Nephron (organoid): ENCODE results near the gene CST7.

Experiments used
- H3K27ac Mint-ChIP-seq, 3 experiments: 2 replicates each; pipeline ENCODE4 v1.8.0; 2020; ENCODE audit warnings: mixed read lengths in 3 of 3, mild to moderate bottlenecking in 2 of 3, moderate library complexity in 1 of 3
- H3K27me3 Mint-ChIP-seq: 2 replicates; pipeline ENCODE4 v1.8.0; 2021; ENCODE audit warnings: low read depth, mild to moderate bottlenecking, moderate library complexity, mixed read lengths
- H3K36me3 Mint-ChIP-seq: 2 replicates; pipeline ENCODE4 v1.8.0; 2020; ENCODE audit warnings: low read depth, mixed read lengths
- H3K4me1 Mint-ChIP-seq: 2 replicates; pipeline ENCODE4 v1.8.0; 2020; ENCODE audit warnings: mixed read lengths
- H3K4me3 Mint-ChIP-seq, 3 experiments: 2 replicates each; pipeline ENCODE4 v1.8.0; 2020; ENCODE audit warnings: mild to moderate bottlenecking in 3 of 3, mixed read lengths in 3 of 3, moderate library complexity in 2 of 3
- H3K9me3 Mint-ChIP-seq: 2 replicates; pipeline ENCODE4 v1.8.0; 2020; ENCODE audit warnings: mixed read lengths
- TF ChIP-seq, protein P1 (sequence below), 3 experiments: fragments of 200-600 bp; sonication (generic); IDR thresholded peaks; one replicate each; pipeline ENCODE4 v1.5.0; 2021; ENCODE audit warnings: antibody characterized with exemption in 3 of 3; ENCODE audit not compliant: unreplicated experiment in 3 of 3

CST7 gene

DNA sequence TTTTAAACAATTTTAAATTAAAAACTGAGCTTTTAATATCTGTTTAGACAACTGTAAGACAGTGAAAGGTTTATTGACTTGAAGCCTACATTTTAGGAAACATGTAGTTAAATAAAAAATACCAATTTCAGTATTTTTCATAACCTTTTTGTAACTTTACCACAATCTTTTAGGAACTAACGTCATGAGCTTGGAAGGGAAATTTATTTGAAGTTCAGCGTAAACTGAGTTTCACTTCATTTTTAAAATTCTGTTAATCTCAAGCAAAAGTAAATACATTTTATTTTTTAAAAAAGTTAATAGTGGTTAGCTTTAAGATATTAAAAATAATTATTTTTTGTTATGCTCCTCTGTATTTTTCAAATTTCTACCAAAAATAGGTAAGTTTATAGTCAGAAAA is 5.5 kb downstream of the CST7 start:
- H3K36me3 Mint-ChIP-seq = no peaks in the 10 kb centered on the region
- TF ChIP-seq, protein P1, sequence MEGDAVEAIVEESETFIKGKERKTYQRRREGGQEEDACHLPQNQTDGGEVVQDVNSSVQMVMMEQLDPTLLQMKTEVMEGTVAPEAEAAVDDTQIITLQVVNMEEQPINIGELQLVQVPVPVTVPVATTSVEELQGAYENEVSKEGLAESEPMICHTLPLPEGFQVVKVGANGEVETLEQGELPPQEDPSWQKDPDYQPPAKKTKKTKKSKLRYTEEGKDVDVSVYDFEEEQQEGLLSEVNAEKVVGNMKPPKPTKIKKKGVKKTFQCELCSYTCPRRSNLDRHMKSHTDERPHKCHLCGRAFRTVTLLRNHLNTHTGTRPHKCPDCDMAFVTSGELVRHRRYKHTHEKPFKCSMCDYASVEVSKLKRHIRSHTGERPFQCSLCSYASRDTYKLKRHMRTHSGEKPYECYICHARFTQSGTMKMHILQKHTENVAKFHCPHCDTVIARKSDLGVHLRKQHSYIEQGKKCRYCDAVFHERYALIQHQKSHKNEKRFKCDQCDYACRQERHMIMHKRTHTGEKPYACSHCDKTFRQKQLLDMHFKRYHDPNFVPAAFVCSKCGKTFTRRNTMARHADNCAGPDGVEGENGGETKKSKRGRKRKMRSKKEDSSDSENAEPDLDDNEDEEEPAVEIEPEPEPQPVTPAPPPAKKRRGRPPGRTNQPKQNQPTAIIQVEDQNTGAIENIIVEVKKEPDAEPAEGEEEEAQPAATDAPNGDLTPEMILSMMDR (IDR thresholded peaks at IDR 0.05; ENCODE audit: unreplicated experiment in 3 of 3) = no peak
- H3K27ac Mint-ChIP-seq = no peak overlapping the region
- H3K27me3 Mint-ChIP-seq = peaks cover 4% of the 10 kb centered on the region
- H3K9me3 Mint-ChIP-seq = no peaks in the 10 kb centered on the region
- H3K4me3 Mint-ChIP-seq = no peak overlapping the region
- no peaks in the 10 kb centered on the region for H3K4me1 Mint-ChIP-seq

DNA sequence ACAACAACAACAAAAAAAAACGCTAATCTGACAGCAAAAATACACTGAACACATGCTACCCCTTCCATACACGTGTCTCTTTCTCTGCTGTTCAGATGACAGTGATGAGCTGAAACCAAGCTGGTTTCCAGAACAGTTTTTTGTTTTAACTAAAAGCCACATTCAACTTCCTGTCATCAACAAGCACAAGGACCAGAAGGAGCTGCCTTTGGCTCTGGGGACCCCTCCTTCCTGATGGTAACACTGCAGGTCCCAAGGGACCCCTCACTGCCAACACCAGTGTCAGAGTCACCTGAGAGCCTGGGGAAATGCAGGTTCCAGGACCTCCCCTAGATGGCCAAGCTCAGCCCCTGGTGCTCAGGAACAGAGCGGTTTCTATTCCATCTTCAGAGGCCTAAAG is 6.0 kb downstream of the CST7 start:
- H3K4me3 Mint-ChIP-seq = no peak overlapping the region
- no peaks in the 10 kb centered on the region for H3K4me1 Mint-ChIP-seq
- no peaks in the 10 kb centered on the region for H3K9me3 Mint-ChIP-seq
- peaks cover under 1% of the 10 kb centered on the region for H3K27me3 Mint-ChIP-seq
- no peaks in the 10 kb centered on the region for H3K36me3 Mint-ChIP-seq
- TF ChIP-seq, protein P1 (IDR thresholded peaks at IDR 0.05; ENCODE audit: unreplicated experiment in 3 of 3) = no peak
- H3K27ac Mint-ChIP-seq = no peak overlapping the region

DNA sequence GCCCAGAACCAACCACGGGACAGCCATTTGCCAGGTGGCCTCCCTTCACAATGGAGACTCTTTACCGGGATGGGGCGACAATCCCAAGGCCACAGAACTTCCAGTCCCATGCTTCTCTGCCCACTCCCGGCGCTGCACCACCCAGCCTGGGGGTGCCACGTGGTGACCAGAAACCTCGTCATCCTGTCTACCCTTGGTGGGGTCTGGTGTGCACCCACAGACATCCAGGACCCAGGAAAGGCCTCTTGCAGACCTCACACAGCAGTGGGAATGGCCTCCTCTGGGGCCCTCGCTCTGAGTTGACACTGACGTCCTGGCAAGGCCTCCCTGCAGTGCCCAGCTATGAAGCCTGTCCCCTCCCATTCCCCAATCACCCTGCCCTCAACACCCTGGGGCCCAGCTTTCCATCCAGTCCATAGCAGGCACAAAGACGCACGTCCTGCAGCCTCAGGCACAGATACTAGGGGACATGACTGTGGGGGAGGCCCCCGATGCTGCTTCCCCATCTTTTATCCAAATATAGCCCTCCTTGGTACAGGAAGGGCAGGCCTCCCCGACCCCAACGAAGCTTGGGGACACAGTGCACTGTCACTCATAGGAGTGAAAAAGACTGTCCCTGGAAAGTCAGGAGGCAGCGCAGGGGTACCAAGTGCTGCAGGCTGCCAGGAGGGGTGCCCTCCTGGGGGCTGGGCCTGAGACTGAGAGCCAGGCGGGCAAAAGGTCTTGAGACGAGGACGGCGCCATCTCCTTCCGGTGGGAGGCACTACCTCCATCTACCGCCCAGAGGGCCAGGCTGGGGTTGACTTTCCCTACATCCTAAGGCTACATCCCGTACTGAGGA is 7.2 kb downstream of the CST7 start:
- no peak overlapping the region for H3K27ac Mint-ChIP-seq
- no peaks in the 10 kb centered on the region for H3K27me3 Mint-ChIP-seq
- peaks cover 4% of the 10 kb centered on the region for H3K36me3 Mint-ChIP-seq
- TF ChIP-seq, protein P1 (IDR thresholded peaks at IDR 0.05; ENCODE audit: unreplicated experiment in 3 of 3) = no peak
- no peaks in the 10 kb centered on the region for H3K9me3 Mint-ChIP-seq
- no peak overlapping the region for H3K4me3 Mint-ChIP-seq
- H3K4me1 Mint-ChIP-seq = no peaks in the 10 kb centered on the region

DNA sequence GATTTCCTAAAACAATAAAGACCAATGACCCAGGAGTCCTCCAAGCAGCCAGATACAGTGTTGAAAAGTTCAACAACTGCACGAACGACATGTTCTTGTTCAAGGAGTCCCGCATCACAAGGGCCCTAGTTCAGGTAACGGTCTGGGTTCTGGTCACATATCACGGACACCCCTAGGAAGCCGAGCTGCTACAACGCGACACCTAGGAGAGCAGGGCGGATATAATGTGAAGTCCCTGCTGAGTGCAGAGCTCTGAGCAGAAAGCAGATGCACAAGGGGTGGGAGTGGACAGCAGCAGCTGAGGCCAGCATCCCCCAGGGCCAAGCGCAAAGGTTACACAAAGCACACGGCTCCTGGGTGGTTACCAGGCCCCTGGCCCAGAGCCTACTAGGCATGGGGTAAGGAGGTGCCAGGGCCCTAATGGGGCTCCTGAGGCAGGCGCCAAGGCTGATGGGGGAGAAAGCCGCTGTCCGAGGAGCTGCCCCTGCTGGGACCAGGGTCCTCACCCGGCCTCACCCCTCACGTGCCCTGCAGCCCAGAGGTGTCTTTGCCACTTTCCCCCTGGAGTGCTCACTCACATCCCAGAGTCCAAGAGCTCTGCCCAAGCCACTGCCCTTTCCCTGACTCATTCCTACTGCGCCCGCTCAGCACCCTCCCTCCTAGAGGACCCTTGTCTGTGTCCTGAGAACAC is 8.4 kb downstream of the CST7 start:
- peaks cover 10% of the 10 kb centered on the region for H3K36me3 Mint-ChIP-seq
- H3K27ac Mint-ChIP-seq = no peak overlapping the region
- H3K9me3 Mint-ChIP-seq = no peaks in the 10 kb centered on the region
- TF ChIP-seq, protein P1 (IDR thresholded peaks at IDR 0.05; ENCODE audit: unreplicated experiment in 3 of 3) = no peak
- peaks cover 3% of the 10 kb centered on the region for H3K4me1 Mint-ChIP-seq
- no peak overlapping the region for H3K4me3 Mint-ChIP-seq
- H3K27me3 Mint-ChIP-seq = no peaks in the 10 kb centered on the region

DNA sequence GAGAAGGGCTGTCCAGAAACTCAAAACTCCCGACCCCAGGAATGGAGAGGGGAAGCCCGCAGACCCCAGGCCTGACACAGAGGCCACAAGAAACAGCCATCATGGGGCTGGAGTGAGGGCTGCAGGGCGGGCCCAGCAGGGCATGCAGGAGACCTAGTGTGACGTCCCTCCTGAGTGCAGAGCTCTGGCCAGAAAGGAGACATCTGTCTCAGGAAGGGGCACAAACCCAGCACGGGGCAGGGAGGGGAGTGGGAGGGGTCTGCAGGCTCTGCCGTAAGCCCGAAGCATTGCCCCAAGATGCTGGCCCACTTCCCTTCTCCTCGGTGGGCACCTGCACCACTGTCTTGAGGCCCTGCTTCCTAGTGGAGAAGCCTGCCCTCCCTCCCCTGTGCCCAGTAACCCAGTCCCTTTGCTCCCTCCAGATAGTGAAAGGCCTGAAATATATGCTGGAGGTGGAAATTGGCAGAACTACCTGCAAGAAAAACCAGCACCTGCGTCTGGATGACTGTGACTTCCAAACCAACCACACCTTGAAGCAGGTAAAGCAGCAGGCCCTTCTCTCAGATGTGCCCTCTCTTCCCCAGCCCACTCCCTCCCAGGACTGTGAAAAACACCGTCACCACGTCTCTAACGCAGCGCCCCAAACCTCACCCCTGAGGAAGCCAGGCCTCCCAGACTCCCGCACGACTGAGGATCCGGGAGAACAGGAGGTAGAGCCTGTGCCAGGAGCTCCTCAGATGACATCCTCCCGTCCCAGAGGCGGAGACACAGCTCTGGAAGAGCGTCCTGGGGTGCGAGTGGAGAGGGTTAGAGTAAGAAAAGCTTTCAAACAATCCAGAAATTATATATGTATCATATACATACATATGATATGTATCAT is 9.7 kb downstream of the CST7 start:
- no peaks in the 10 kb centered on the region for H3K27me3 Mint-ChIP-seq
- H3K4me3 Mint-ChIP-seq = no peak overlapping the region
- H3K27ac Mint-ChIP-seq = no peak overlapping the region
- TF ChIP-seq, protein P1 (IDR thresholded peaks at IDR 0.05; ENCODE audit: unreplicated experiment in 3 of 3) = no peak
- peaks cover 12% of the 10 kb centered on the region for H3K4me1 Mint-ChIP-seq
- H3K36me3 Mint-ChIP-seq = peaks cover 20% of the 10 kb centered on the region
- H3K9me3 Mint-ChIP-seq = no peaks in the 10 kb centered on the region
